MM.1S (cell line): ENCODE results near the gene MKRN2.

Experiments used
- EZH2 ChIP-seq: fragments of 300-600 bp; sonication (generic); optimal IDR thresholded peaks from 2 replicates; pipeline ENCODE3; 2017; ENCODE audit warnings: low read depth, mild to moderate bottlenecking, antibody characterized with exemption, low read length, mixed read lengths
- EZH2phosphoT487 ChIP-seq: fragments of 300-600 bp; sonication (generic); IDR thresholded peaks from 2 replicates; pipeline ENCODE4 v1.6.1; 2018; ENCODE audit warnings: antibody characterized with exemption, low read length
- TF ChIP-seq, protein P1 (sequence below): fragments of 300-600 bp; sonication (generic); IDR thresholded peaks from 2 replicates; pipeline ENCODE4 v1.5.1; 2016; ENCODE audit warnings: antibody characterized with exemption, low read length, mixed read lengths

DNA sequence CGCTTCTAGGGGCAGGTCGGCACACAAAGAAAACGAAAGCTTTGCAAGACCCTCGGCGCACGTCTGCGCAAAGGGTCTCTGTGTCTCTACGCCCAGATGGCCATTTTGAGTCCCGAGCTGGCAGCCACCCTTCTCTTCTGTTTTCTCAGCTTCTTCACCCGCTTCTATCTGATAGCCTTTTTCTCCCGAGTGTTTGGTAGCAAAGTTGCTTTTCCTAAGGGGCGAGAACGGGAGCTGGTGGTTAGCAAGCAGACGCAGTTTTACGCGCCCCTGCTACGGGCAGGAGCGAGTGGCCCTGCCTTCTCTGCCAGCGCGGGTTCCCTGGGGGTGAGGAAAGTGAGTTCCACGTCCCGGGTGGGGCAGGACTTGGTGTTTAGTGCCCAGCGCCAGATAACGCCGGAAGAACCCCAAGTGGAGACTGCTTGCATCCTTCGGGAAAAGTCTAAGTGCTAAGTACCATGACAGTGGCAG is 2.9 kb upstream of the MKRN2 start:
- TF ChIP-seq EZH2 (no peak), EZH2phosphoT487 (no peak)
- TF ChIP-seq, protein P1, sequence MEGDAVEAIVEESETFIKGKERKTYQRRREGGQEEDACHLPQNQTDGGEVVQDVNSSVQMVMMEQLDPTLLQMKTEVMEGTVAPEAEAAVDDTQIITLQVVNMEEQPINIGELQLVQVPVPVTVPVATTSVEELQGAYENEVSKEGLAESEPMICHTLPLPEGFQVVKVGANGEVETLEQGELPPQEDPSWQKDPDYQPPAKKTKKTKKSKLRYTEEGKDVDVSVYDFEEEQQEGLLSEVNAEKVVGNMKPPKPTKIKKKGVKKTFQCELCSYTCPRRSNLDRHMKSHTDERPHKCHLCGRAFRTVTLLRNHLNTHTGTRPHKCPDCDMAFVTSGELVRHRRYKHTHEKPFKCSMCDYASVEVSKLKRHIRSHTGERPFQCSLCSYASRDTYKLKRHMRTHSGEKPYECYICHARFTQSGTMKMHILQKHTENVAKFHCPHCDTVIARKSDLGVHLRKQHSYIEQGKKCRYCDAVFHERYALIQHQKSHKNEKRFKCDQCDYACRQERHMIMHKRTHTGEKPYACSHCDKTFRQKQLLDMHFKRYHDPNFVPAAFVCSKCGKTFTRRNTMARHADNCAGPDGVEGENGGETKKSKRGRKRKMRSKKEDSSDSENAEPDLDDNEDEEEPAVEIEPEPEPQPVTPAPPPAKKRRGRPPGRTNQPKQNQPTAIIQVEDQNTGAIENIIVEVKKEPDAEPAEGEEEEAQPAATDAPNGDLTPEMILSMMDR = no peak
